Testis (tissue), 3 donors: Measurements from ENCODE around the gene RASGRF2. TPM values are rescaled to one million over a fixed set of nuclear protein-coding genes. Genes with fewer than 3 reads are reported as not detected.

Experiments
- DNase-seq: peaks from one replicate; pipeline ENCODE4 v3.0.0-alpha.2; 2019
- H3K27ac ChIP-seq, 2 donors: fragments of 200-600 bp; sonication (generic); one replicate each; pipeline ENCODE4 v1.5.1; 2019
- H3K27me3 ChIP-seq: fragments of 200-600 bp; sonication (generic); one replicate; pipeline ENCODE4 v1.5.1; 2019
- H3K36me3 ChIP-seq: fragments of 200-600 bp; sonication (generic); one replicate; pipeline ENCODE4 v1.5.1; 2017; ENCODE audit warnings: low read depth; ENCODE audit errors: missing control alignments
- H3K4me1 ChIP-seq: fragments of 200-600 bp; sonication (generic); one replicate; pipeline ENCODE4 v1.5.1; 2019
- H3K4me3 ChIP-seq, 2 donors: fragments of 200-600 bp; sonication (generic); one replicate each; pipeline ENCODE4 v1.5.1; 2017 to 2019
- H3K9me3 ChIP-seq: fragments of 200-600 bp; sonication (generic); one replicate; pipeline ENCODE4 v1.5.1; 2017
- POLR2A ChIP-seq: fragments of 450-650 bp; IDR thresholded peaks from one replicate; pipeline ENCODE4 v1.6.1; 2017; ENCODE audit warnings: antibody characterized with exemption, mild to moderate bottlenecking, moderate library complexity
- WGBS, 2 donors: methylation state at CpG; one replicate each; pipeline ENCODE4 v1.1.5; 2018; 5-methylcytosine and 5-hydroxymethylcytosine counted together
- intact Hi-C: fragments of 100-400 bp; cut with DNase I; formaldehyde crosslinking; loops from one replicate; pipeline ENCODE4 v1.15.1; 2023; ENCODE audit warnings: low total_unique reads
- polyA plus RNA-seq: library from polyadenylated mRNA; stranded (reverse); fragments of 350-450 nt; fragmentation: Illumina TruSeq; extraction: RNeasy Lipid Tissue Mini Kit (QIAGEN cat#74804); gene quantifications from one replicate; pipeline ENCODE4 v1.2.3, GENCODE V29; 2014; ENCODE audit warnings: low read depth, low replicate concordance; ENCODE audit not compliant: insufficient read depth
- total RNA-seq, 2 donors: library from RNA; depleted of rRNA; stranded (reverse); fragments of >200 nt; gene quantifications; one replicate each; pipeline ENCODE4 v1.2.3, GENCODE V29; 2016
- TF ChIP-seq, protein P1 (sequence below), 3 experiments: fragments of 450-650 bp in 2 of 3; fragments of 200-600 bp in 1 of 3; sonication (generic) in 1 of 3; IDR thresholded peaks; one replicate each; pipeline ENCODE4 v1.5.1; 2016 to 2019; ENCODE audit warnings: antibody characterized with exemption in 3 of 3, mild to moderate bottlenecking in 2 of 3, moderate library complexity in 1 of 3

The RASGRF2 gene
- total and polyA plus RNA-seq, 3 donors from 2014 or later: 6.2 to 11.3 (median 7.8) TPM

DNA sequence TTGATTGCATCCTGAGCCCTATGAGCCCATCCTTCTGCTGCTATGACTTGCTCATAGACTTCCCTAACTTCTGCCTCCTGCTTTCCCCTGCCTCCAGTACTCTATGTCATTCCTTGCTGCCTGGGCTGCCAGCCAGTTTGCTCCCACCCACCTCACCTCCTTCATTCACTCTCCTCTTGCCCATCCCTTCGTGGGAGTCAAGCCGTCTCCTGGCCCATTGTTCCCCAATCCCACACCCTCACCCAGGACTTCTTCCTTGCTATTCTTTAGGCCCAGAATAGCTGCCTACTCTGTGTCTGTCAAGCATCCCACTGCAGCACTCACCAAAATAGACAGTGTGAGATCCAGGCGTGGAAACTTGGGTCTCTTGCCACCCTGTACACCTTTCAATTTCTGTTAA, 131.0 kb downstream of the RASGRF2 start:
- TF ChIP-seq POLR2A: no peak
- TF ChIP-seq, protein P1, sequence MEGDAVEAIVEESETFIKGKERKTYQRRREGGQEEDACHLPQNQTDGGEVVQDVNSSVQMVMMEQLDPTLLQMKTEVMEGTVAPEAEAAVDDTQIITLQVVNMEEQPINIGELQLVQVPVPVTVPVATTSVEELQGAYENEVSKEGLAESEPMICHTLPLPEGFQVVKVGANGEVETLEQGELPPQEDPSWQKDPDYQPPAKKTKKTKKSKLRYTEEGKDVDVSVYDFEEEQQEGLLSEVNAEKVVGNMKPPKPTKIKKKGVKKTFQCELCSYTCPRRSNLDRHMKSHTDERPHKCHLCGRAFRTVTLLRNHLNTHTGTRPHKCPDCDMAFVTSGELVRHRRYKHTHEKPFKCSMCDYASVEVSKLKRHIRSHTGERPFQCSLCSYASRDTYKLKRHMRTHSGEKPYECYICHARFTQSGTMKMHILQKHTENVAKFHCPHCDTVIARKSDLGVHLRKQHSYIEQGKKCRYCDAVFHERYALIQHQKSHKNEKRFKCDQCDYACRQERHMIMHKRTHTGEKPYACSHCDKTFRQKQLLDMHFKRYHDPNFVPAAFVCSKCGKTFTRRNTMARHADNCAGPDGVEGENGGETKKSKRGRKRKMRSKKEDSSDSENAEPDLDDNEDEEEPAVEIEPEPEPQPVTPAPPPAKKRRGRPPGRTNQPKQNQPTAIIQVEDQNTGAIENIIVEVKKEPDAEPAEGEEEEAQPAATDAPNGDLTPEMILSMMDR (IDR thresholded peaks at IDR 0.05): no peak
- Histone ChIP-seq H3K4me3 (no peak overlapping the region), H3K27me3 (no peaks in the 10 kb centered on the region), H3K9me3 (no peaks in the 10 kb centered on the region), H3K4me1 (no peaks in the 10 kb centered on the region), H3K36me3 (no peaks in the 10 kb centered on the region), H3K27ac (no peak overlapping the region)
- WGBS, 2 donors: 90 to 91% methylated on average over 3 of the region's 3 CpGs
- no peak for DNase-seq
- intact Hi-C loops: no loop called here

DNA sequence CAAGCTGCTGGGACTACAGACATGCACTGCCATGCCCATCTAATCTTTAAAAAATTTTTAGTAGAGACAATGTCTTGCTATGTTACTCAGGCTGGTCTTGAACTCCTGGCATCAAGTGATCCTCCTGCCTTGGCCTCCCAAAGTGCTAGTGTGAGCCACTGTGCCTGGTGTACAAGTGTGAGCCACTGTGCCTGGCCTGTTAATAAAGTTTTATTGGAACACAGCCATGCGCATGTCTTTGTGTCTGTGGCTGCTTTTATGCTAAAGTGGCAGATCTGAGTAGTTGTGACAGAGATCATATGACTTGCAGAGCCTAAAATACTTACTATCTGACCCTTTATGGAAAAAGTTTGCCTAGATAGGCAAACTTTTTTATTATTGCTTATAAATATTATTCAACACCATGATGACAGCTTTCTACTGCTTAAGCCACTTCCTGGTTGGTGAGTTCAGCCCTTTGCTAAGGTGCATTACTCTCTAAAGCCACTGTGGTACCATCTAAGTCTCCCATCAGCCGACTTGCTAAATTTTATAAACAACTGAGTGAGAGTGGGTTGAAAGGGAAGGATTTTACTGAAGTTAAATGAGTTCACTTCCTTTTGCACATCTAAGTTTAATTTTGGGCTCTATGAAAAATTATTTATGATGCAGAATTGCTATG, 133.5 kb downstream of the RASGRF2 start:
- no peaks in the 10 kb centered on the region for H3K36me3 ChIP-seq
- DNase-seq: no peak
- no peak overlapping the region for H3K4me3 ChIP-seq
- TF ChIP-seq, protein P1 (IDR thresholded peaks at IDR 0.05): no peak
- TF ChIP-seq POLR2A: no peak
- no peaks in the 10 kb centered on the region for H3K27me3 ChIP-seq
- intact Hi-C loops: no loop called here
- WGBS, 2 donors: 73 to 93% methylated on average over 2 of the region's 2 CpGs
- H3K27ac ChIP-seq: no peak overlapping the region
- H3K9me3 ChIP-seq: no peaks in the 10 kb centered on the region
- H3K4me1 ChIP-seq: no peaks in the 10 kb centered on the region

DNA sequence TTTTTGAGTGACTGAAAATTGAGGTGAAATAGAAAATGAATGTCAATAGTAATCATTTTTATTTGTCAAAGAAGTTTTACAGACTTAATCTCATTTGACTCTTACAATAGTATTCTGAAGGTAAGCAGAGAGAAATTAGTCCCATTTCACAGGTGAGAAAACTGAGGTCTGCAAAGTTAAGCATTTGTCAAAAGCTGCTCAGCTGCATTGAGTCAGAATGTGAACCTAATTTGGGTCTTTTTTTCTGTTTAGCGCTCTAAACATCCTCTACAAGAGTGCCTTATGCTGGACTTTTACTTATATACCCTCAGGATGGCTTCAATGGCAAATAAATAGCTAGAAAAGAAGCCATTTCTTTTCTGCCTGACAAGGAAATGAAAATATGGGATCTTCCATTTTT, 135.7 kb downstream of the RASGRF2 start:
- WGBS, 2 donors: 94 to 96% methylated on average over 1 of the region's 1 CpG
- no peak overlapping the region for H3K4me3 ChIP-seq

DNA sequence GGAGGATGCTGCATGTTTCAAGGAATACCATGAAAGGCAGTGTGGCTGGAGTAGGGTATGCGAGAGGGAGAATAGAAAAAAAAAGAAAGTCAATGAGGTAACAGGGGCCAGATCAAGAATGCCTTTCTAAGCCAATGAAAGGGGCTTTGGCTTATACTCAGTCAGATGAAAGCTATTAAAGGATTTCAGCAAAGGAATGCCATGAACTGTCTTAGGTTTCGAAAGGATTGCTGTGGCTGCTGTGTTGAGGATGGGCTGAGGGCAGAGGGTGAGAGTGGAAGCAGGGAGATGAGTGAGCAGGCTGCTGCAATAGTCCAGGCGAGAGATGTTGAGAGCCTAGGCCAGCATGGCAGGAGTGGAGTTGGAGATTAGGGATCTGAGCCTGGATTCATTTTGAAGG, 137.6 kb downstream of the RASGRF2 start:
- Histone ChIP-seq H3K27me3 (no peaks in the 10 kb centered on the region), H3K36me3 (no peaks in the 10 kb centered on the region), H3K4me3 (no peak overlapping the region), H3K27ac (no peak overlapping the region), H3K4me1 (no peaks in the 10 kb centered on the region), H3K9me3 (no peaks in the 10 kb centered on the region)
- intact Hi-C loops: no loop called here
- WGBS, 2 donors: 85 to 94% methylated on average over 3 of the region's 3 CpGs
- no peak for TF ChIP-seq POLR2A
- TF ChIP-seq, protein P1 (IDR thresholded peaks at IDR 0.05): no peak
- no peak for DNase-seq

More for the DNA sequence above, 135.7 kb downstream of the RASGRF2 start:
- Histone ChIP-seq H3K4me1 (no peaks in the 10 kb centered on the region), H3K27ac (no peak overlapping the region), H3K36me3 (no peaks in the 10 kb centered on the region), H3K27me3 (no peaks in the 10 kb centered on the region), H3K9me3 (no peaks in the 10 kb centered on the region)
- TF ChIP-seq, protein P1 (IDR thresholded peaks at IDR 0.05): no peak
- no peak for TF ChIP-seq POLR2A
- intact Hi-C loops: no loop called here
- DNase-seq: no peak

DNA sequence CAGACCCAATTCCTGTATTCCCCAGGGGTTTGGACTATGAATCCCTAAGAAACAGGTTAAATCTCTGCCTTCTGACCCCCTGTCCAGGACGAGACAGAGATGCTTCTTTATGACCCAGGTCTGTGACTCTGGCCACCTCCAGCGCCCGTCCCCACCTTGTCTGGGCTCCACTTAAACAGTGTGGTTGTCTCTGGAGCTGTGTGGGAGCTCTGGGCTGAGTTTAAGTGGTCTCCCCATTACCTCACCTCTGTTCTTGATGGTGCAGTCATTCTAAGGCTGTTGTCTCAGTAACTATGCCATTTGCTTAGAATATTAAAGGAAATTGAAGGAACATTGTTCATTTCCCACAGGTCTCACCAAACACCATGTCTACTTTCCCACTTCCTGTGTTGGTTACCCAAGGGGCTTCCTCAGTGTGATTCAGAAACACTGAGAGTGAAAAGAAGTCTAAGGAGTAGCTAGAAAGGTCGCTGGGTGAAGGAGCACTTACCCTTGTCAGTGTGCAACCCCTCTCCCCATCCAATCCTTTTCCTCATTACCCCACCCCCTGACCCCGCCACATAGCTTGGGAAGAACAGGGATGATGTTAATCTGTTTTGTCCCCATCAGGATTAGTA, 145.2 kb downstream of the RASGRF2 start:
- Histone ChIP-seq H3K27ac (no peak overlapping the region), H3K4me3 (no peak overlapping the region), H3K4me1 (no peaks in the 10 kb centered on the region), H3K27me3 (no peaks in the 10 kb centered on the region), H3K36me3 (no peaks in the 10 kb centered on the region), H3K9me3 (no peaks in the 10 kb centered on the region)
- intact Hi-C loops: no loop called here
- DNase-seq: no peak
- WGBS, 2 donors: 84 to 95% methylated on average over 4 to 5 of the region's 5 CpGs
- no peak for TF ChIP-seq POLR2A
- TF ChIP-seq, protein P1 (IDR thresholded peaks at IDR 0.05): no peak
